Measurements from ENCODE around the gene KRT4. TPM values are rescaled to one million over a fixed set of nuclear protein-coding genes. Genes with fewer than 3 reads are reported as not detected.

KRT4 gene
- total and polyA plus RNA-seq, 2 experiments from 2014 or later, result 4.2 to 8.7 TPM

GRCh38 chr12:52766351-52767019 lies 47.4 kb downstream of the KRT4 start:
- Histone ChIP-seq H3K27ac (no peak overlapping the region), H3K4me1 (ENCODE audit: insufficient read depth) (no peaks in the 10 kb centered on the region), H4K20me1 (ENCODE audit: insufficient read depth, poor library complexity, severe bottlenecking) (no peaks in the 10 kb centered on the region), H3K9me3 (ENCODE audit: low read depth) (no peaks in the 10 kb centered on the region), H3K27me3 (peaks cover 10% of the 10 kb centered on the region), H3K9me2 (replicated peaks; ENCODE audit: insufficient read depth) (no peaks in the 10 kb centered on the region), H3K79me2 (no peaks in the 10 kb centered on the region), H3K4me2 (no peak overlapping the region), H2AFZ (no peak overlapping the region), H3K36me3 (replicated peaks; ENCODE audit: insufficient read depth, low read depth) (no peaks in the 10 kb centered on the region), H3K4me3 (no peak overlapping the region)
- no peak for TF ChIP-seq EZH2phosphoT487 (IDR thresholded peaks at IDR 0.05; ENCODE audit: low read depth, severe bottlenecking, unreplicated experiment)
- TF ChIP-seq CTCF (IDR thresholded peaks at IDR 0.05; ENCODE audit: poor library complexity), result no peak
- no peak for TF ChIP-seq EZH2 (IDR thresholded peaks at IDR 0.05; ENCODE audit: borderline replicate concordance)
- 90% methylated on average over 5 of the region's 5 CpGs for WGBS (ENCODE audit: low lambda C conversion rate, missing lambda C conversion rate)
- no peak for DNase-seq (ENCODE audit: low spot score)

DNA sequence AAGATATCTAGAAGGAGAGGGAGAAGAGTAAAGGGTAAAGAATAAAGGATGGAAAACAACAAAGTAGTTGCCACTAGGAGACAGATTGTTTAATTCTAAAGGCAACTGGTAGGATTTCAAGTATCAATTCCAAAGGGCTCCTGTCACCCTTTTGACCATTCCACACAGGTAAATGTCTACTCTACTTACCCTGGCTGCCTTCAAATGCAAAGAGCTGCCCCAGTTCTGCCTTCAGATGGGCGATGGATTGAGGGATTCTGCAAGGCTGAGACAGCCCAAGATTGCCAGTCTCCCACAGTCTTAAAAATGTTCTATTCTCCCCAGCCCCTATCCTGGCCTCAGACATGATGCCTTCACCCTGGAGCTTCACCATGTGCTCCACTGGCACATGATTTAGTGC lies 48.2 kb downstream of the KRT4 start:
- no peaks in the 10 kb centered on the region for H3K4me1 ChIP-seq (ENCODE audit: insufficient read depth)
- TF ChIP-seq CTCF (IDR thresholded peaks at IDR 0.05; ENCODE audit: poor library complexity), result no peak
- no peak for TF ChIP-seq EZH2 (IDR thresholded peaks at IDR 0.05; ENCODE audit: borderline replicate concordance)
- TF ChIP-seq EZH2phosphoT487 (IDR thresholded peaks at IDR 0.05; ENCODE audit: low read depth, severe bottlenecking, unreplicated experiment), result no peak
- no peak overlapping the region for H3K27ac ChIP-seq
- no peaks in the 10 kb centered on the region for H3K79me2 ChIP-seq
- H3K9me3 ChIP-seq (ENCODE audit: low read depth), result no peaks in the 10 kb centered on the region
- no peaks in the 10 kb centered on the region for H3K36me3 ChIP-seq (replicated peaks; ENCODE audit: insufficient read depth, low read depth)
- no peaks in the 10 kb centered on the region for H4K20me1 ChIP-seq (ENCODE audit: insufficient read depth, poor library complexity, severe bottlenecking)
- H2AFZ ChIP-seq, result no peak overlapping the region
- 22% methylated on average over 1 of the region's 1 CpG for WGBS (ENCODE audit: low lambda C conversion rate, missing lambda C conversion rate)
- no peaks in the 10 kb centered on the region for H3K9me2 ChIP-seq (replicated peaks; ENCODE audit: insufficient read depth)
- H3K27me3 ChIP-seq, result peaks cover 10% of the 10 kb centered on the region
- H3K4me2 ChIP-seq, result no peak overlapping the region
- DNase-seq (ENCODE audit: low spot score), result no peak
- H3K4me3 ChIP-seq, result no peak overlapping the region

DNA sequence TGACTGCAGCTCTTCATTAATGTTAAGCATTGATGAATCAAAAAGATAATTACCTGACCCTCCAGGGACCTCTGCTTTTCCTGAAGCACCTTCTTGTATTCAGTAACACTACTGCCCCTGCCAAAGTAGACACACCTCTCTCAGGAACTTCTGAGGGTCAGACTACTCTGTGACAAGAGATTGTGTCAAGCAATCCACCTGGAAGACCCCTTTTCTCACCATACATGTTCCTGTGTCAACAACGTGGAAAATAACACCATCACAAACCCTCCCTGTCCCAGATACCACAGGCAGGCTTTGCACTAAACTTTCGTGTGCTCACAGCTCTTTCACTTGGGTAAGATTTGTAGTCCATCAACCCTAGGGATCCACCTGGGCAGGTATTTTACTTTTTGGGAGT lies 49.9 kb downstream of the KRT4 start:
- Histone ChIP-seq H4K20me1 (ENCODE audit: insufficient read depth, poor library complexity, severe bottlenecking) (no peaks in the 10 kb centered on the region), H3K27ac (no peak overlapping the region)

More for the DNA sequence above, 49.9 kb downstream of the KRT4 start:
- H2AFZ ChIP-seq, result no peak overlapping the region
- H3K27me3 ChIP-seq, result peaks cover 10% of the 10 kb centered on the region
- no peak for DNase-seq (ENCODE audit: low spot score)
- no peak overlapping the region for H3K4me2 ChIP-seq
- H3K9me3 ChIP-seq (ENCODE audit: low read depth), result no peaks in the 10 kb centered on the region
- H3K4me1 ChIP-seq (ENCODE audit: insufficient read depth), result no peaks in the 10 kb centered on the region
- no peak overlapping the region for H3K4me3 ChIP-seq
- WGBS (ENCODE audit: low lambda C conversion rate, missing lambda C conversion rate), result 57% methylated on average over 2 of the region's 2 CpGs
- no peaks in the 10 kb centered on the region for H3K79me2 ChIP-seq
- TF ChIP-seq EZH2phosphoT487 (IDR thresholded peaks at IDR 0.05; ENCODE audit: low read depth, severe bottlenecking, unreplicated experiment), result no peak
- no peak for TF ChIP-seq EZH2 (IDR thresholded peaks at IDR 0.05; ENCODE audit: borderline replicate concordance)
- TF ChIP-seq CTCF (IDR thresholded peaks at IDR 0.05; ENCODE audit: poor library complexity), result no peak
- H3K36me3 ChIP-seq (replicated peaks; ENCODE audit: insufficient read depth, low read depth), result no peaks in the 10 kb centered on the region
- H3K9me2 ChIP-seq (replicated peaks; ENCODE audit: insufficient read depth), result no peaks in the 10 kb centered on the region
